PFSK-1 (cell line): Measurements from ENCODE around the gene ZNF709.

ENCODE experiments used
- FOXP2 ChIP-seq: optimal IDR thresholded peaks from 2 replicates; pipeline ENCODE3; 2011; ENCODE audit warnings: borderline replicate concordance, control low read depth, inconsistent platforms; ENCODE audit not compliant: insufficient read depth; ENCODE audit errors: extremely low read length, extremely low read depth
- POLR2AphosphoS5 ChIP-seq: IDR thresholded peaks from 2 replicates; pipeline ENCODE4 v1.6.1; 2012; ENCODE audit warnings: low read depth, mild to moderate bottlenecking, control low read depth, low read length, moderate library complexity
- SIN3A ChIP-seq: IDR thresholded peaks from 2 replicates; pipeline ENCODE4 v1.6.1; 2012; ENCODE audit warnings: mild to moderate bottlenecking, low read length, moderate library complexity, borderline replicate concordance; ENCODE audit not compliant: insufficient read depth
- TAF1 ChIP-seq: IDR thresholded peaks from 2 replicates; pipeline ENCODE4 v1.6.1; 2012; ENCODE audit warnings: low read length, control low read depth, borderline replicate concordance; ENCODE audit not compliant: insufficient read depth
- TF ChIP-seq, protein P1 (sequence below), 2 experiments: IDR thresholded peaks; 2 replicates each; pipeline versions ENCODE4 v1.6.1 to v1.8.0; 2011 to 2012; ENCODE audit warnings: low read depth in 2 of 2, low read length in 2 of 2, control low read depth in 1 of 2, inconsistent platforms in 1 of 2, mild to moderate bottlenecking in 1 of 2, moderate library complexity in 1 of 2; ENCODE audit not compliant: insufficient read depth in 1 of 2

ZNF709 gene

DNA sequence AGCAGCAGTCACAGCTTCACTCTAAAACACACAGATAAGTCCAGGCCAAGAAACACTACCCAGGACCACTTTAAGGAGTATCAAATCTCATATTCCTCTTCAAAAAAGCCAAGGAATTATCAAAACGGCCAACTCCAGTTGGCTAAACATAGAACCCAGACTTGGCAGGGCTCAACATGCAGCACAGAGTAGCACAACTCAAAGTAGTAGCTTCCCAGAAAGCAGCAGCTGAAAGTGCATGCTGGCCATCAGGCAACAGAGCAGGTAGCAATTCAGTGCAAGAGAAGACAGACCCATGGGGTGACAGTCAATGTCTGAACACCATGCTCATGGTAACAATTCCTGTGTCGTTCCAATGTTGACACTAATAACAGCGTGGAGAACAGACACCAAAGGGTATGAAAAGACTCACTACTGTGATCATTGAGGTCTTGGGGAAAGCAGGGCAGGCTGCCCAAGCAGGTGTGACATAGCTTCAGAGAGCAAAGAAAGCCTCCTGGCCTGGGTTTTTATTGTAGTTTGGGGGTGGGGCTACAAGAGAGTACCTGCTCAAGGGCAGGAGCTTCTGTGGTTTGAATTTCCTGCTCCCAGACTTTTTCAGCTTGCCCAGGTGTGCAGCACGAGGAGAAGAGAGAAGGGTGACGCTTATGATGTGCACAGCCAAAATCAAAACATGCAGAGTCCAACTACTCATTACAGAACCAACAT lies 6.2 kb downstream of the ZNF709 start:
- no peak for TF ChIP-seq FOXP2
- no peak for TF ChIP-seq SIN3A
- TF ChIP-seq TAF1: no peak
- no peak for TF ChIP-seq POLR2AphosphoS5
- TF ChIP-seq, protein P1, sequence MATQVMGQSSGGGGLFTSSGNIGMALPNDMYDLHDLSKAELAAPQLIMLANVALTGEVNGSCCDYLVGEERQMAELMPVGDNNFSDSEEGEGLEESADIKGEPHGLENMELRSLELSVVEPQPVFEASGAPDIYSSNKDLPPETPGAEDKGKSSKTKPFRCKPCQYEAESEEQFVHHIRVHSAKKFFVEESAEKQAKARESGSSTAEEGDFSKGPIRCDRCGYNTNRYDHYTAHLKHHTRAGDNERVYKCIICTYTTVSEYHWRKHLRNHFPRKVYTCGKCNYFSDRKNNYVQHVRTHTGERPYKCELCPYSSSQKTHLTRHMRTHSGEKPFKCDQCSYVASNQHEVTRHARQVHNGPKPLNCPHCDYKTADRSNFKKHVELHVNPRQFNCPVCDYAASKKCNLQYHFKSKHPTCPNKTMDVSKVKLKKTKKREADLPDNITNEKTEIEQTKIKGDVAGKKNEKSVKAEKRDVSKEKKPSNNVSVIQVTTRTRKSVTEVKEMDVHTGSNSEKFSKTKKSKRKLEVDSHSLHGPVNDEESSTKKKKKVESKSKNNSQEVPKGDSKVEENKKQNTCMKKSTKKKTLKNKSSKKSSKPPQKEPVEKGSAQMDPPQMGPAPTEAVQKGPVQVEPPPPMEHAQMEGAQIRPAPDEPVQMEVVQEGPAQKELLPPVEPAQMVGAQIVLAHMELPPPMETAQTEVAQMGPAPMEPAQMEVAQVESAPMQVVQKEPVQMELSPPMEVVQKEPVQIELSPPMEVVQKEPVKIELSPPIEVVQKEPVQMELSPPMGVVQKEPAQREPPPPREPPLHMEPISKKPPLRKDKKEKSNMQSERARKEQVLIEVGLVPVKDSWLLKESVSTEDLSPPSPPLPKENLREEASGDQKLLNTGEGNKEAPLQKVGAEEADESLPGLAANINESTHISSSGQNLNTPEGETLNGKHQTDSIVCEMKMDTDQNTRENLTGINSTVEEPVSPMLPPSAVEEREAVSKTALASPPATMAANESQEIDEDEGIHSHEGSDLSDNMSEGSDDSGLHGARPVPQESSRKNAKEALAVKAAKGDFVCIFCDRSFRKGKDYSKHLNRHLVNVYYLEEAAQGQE (IDR thresholded peaks at IDR 0.05; ENCODE audit: insufficient read depth in 1 of 2, low read depth in 2 of 2, low read length in 2 of 2): no peak

DNA sequence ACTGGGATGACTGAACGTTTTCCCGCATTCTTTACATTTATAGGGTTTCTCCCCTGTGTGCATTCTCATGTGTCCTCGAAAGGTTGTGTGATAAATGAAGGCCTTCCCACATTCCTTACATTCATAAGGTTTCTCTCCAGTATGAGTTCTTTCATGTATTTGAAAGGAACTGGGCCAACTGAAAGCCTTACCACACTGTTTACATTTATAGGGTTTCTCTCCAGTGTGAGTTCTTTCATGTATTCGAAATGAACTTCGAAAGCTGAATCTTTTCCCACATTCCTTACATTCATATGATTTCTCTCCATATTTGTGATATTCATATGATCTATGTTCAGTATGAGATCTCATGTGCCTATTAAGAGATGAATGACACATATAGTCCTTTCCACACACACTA lies 19.4 kb downstream of the ZNF709 start:
- no peak for TF ChIP-seq SIN3A
- TF ChIP-seq, protein P1 (IDR thresholded peaks at IDR 0.05; ENCODE audit: insufficient read depth in 1 of 2, low read depth in 2 of 2, low read length in 2 of 2): no peak
- TF ChIP-seq TAF1: no peak
- no peak for TF ChIP-seq POLR2AphosphoS5
- no peak for TF ChIP-seq FOXP2

DNA sequence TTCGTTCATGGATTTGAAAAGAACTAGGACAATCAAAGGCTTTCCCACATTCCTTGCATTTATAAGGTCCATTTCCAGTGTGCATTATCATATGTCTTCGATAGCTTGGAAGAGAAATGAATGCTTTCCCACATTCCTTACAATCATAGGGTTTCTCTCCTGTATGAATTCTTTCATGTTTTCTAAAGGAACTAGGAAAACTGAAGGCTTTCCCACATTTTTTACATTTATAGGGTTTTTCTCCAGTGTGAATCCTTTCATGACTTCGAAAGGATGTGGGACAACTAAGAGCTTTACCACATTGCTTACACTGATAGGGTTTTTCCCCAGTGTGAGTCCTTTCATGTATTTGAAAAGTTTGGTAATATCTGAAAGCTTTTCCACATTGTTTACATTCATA lies 19.8 kb downstream of the ZNF709 start:
- TF ChIP-seq FOXP2 (no peak), SIN3A (no peak), POLR2AphosphoS5 (no peak), TAF1 (no peak)
- TF ChIP-seq, protein P1 (IDR thresholded peaks at IDR 0.05; ENCODE audit: insufficient read depth in 1 of 2, low read depth in 2 of 2, low read length in 2 of 2): no peak

DNA sequence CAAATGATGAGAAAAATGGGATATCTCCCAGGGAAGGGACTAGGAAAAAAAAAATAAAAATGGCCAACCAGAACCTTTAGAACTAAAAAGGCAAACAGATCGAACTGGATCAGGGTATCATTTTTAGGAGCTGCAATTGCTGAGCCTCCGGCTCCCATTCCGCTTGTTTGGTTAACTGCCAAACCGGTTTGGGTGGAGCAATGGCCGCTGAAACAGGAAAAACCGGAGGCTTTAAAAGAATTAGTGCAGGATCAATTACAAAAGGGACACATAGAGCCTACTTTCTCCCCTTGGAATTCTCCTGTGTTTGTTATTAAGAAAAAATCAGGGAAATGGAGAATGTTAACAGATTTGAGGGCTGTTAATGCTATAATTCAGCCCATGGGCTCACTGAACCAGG lies 31.1 kb downstream of the ZNF709 start:
- TF ChIP-seq TAF1: no peak
- TF ChIP-seq, protein P1 (IDR thresholded peaks at IDR 0.05; ENCODE audit: insufficient read depth in 1 of 2, low read depth in 2 of 2, low read length in 2 of 2): no peak
- TF ChIP-seq FOXP2: no peak
- no peak for TF ChIP-seq POLR2AphosphoS5
- no peak for TF ChIP-seq SIN3A

DNA sequence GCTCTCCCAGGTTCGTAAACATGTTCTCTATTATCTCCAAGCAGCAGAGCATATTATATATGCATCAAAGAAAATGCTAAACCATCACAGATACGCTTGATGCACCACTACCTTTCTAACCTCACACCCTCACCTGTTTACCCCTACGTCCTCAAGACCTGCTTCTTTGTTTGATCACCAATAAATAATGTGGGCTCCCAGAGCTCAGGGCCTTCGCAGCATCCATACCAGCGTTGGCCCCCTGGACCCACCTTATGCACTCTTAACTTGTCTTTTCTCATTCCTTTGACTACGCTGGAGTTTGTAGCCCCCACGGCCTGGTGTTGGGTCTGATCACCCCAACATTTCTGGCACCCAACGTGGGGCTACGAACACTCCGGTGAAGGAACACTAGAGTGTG lies 33.8 kb downstream of the ZNF709 start:
- TF ChIP-seq SIN3A: no peak
- no peak for TF ChIP-seq FOXP2
- no peak for TF ChIP-seq TAF1
- TF ChIP-seq, protein P1 (IDR thresholded peaks at IDR 0.05; ENCODE audit: insufficient read depth in 1 of 2, low read depth in 2 of 2, low read length in 2 of 2): no peak
- no peak for TF ChIP-seq POLR2AphosphoS5
